ENCODE results near the gene UBAC1.
"Not testable (repeated sequence)": the region's sequence is repeated elsewhere in the genome, so short reads cannot be mapped to it uniquely, and the experiment has no call there.

Gene UBAC1

DNA sequence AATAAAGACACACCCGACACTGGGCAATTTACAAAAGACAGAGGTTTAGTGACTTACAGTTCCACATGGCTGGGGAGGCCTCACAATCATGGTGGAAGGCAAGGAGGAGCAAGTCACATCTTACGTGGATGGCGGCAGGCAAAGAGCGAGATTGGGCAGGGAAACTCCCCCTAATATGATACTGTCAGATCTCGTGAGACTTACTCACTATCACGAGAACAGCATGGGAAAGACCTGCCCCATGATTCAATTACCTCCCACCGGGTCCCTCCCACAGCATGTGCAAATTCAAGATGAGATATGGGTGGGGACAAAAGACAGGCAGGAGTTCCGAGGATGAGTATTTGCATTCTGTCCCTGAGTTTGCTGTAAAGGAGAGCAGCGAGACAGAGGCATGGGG lies 49.9 kb downstream of the UBAC1 start:
- DNase-seq: not testable (repeated sequence)

DNA sequence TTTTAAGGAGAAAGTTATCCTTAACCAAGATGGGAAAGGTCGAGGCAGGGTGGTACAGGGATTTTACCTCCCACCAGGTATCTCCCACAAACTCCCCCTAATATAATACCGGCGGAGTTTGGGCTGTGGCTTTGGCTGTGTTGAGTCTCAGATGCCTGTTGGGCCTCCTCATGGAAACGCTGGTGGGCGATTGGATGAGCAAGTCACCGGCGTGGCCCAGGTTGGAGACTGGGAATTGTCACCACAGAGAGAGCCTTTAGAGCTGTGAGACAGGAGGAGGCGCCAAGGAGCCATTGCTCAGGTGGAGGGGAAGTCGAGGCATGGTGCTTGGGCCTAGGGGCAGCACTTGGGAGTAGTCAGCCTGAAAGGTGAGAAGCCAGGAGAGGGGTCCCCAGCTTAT lies 50.4 kb downstream of the UBAC1 start:
- DNase-seq: no peak

DNA sequence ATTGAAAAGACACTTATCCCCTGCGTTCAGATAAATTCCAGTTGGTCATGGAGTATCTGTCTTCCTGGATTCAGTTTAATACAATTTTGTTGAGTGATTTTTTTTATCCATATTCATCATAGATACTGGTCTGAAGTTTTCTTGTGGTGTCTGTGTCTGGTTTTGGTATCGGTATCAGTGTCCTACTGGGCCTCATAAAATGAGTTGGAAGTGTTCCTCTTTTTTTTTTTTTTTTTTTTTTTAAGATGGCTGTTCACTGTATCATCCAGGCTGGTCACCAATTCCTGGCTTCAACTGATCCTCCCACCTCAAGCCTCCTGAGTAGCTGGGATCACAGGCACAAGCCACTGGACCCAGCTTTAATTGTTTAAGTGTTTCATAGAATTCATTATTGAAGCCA lies 51.0 kb downstream of the UBAC1 start:
- DNase-seq: no peak

DNA sequence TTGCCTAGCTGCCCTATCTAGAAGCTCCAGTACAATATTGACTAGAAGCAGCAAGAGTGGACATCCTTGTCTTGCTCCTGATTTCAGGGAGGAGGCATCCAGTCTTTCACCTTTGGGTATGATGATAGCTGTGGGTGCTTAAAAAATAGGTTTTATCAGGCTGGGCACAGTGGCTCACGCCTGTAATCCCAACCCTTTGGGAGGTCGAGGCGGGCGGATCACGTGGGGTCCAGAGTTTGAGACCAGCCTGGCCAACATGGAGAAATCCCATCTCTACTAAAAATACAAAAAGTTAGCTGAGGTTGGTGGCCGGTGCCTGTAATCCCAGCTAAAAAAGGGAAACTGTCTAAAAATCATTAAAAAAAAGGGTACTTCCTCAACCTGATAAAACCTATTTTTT lies 51.8 kb downstream of the UBAC1 start:
- DNase-seq: no peak

DNA sequence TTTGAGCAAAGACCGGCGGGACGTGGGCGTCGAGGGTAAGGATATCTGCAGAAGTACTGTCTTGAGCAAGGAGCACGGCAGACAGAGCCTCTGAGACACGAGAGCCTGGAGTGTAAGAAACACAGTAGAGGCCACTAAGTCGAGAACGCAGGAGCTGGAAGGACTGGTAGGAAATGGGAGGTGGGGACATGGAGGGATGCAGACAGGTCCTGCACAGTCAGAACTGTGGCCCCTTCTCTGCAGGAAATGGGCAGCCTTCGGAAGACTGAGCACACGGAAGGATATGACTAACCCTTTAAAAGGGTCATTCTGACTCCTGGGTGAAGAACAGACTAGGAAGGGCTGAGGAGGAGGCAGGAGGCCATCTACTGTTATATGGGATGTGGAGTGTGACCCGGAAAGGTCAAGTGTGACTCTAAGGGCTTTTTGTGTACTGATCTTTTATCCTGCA lies 52.4 kb downstream of the UBAC1 start:
- DNase-seq: no peak

DNA sequence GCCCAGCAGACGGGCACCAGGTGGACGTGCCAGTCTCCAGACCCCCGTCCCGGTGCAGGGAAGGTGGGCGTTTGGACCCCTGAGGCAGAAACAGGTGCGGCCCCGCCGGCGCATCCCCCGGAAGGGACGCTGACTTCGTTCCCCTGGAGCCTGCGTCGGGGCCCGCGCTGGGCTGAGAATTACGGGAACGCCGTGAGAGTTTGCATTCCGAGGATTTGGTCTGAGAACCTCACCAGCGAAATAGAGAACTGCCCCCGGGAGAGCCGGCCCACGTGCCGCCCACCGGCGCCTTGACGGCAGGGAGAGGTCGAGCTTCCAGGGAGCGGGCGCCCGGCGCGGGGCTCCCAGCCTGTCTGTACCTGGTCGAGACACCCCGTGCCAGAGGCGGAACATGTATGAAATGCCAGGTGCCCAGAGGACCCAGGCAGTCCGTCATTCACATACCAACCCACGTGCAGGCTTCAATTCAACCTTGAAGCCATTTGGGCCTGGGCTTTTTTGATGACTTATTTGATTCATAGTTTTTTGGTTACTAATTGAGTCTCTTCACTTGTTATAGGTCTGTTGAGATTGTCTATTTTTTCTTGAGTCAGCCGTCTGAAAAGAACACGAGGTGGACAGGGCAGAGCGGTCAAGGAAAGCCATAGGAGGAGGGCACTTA lies 53.0 kb downstream of the UBAC1 start:
- no peak for DNase-seq

DNA sequence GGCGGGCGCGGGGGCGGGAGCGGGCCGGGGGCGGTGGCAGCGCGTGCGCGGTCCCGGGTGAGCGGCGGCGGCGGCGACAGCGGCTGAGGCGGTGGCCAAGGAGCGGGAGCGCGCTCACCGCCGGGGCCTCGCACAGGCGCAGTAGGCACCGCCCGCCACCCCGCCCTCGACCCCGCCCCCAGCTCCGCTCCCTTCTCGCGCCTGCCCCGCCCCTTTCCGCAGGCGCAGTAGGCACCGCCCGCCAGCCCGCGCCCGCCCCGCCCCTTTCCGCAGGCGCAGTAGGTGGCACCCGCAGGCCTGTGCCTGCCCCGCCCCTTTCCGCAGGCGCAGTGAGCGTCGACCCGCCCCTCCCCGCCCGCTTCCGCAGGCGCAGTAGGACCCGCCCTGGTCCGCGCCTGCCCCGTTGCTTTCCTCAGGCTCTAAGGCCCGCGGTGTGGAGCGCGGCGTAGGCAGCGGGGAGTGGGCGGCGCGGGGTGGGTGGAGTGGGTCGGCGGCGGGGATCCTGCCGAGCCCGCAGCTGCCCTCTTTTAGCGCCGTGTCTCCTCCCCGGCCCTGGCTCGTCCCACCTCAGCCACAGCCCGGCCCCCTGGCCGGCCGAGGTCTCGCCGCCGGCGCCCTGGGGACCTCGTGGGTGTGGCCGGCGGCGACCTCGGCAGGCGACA lies 53.6 kb downstream of the UBAC1 start, which contains the start of gene CAMSAP1:
TSS of gene CAMSAP1 (minus strand) at position 116 of the 662 bp plus-strand sequence. CDS start 387 bp downstream, outside the sequence.
- peak; percentile 95 for DNase-seq

DNA sequence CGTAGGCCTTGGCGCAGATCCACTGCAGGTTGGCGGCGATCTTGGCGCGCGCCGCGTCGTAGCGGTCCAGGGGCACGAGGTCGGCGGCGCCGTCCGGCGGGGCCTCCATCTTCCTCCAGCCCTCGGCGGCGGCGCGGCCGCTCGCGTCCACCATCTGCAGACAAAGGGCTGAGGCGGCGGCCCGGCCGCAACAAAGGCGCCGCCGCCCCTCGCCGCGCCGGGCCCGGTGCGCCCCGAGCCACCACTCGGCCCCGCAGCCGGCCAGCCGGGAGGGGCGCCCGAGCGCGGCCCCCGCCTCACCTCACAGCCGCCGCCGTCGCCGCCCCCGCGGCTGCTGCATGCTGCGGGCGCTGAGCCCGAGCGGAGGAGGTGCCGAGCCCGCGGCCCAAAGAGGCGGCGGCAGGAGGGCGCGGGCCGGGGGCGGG lies 54.2 kb downstream of the UBAC1 start:
- no peak for DNase-seq

DNA sequence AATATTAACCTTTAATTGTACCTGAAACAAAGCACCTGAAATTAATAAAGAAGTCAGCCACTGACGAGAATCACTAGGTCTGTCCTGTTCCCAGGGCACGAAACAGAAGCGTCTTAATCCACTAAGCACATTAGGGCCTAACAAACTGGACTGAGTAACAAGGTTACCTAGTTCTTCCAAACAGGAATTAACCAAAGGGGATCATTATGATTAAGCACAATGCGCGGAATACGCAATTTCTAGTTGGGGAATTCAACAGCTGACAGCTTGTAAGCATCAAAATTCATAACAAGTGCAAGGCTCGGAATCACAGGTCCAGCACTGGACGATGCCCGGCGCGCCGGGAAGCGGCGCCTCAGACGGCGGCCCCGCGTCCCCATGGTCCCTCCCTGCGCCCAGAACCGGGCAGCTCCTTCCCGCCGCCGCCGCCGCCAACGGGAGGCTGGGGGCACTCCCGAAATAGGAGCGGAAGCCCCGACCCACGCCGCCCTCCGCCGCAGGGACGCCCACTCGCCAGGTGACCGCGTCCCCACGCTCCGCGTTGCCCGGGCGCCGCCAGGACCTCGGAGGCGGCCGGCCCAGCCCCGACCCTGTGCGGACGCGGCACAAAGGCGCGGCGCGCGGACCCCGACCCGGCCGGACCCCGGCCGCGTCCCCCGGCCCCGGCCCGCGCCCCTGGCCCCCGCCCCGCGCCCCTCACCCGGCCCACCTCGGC lies 54.7 kb downstream of the UBAC1 start:
- no peak for DNase-seq

DNA sequence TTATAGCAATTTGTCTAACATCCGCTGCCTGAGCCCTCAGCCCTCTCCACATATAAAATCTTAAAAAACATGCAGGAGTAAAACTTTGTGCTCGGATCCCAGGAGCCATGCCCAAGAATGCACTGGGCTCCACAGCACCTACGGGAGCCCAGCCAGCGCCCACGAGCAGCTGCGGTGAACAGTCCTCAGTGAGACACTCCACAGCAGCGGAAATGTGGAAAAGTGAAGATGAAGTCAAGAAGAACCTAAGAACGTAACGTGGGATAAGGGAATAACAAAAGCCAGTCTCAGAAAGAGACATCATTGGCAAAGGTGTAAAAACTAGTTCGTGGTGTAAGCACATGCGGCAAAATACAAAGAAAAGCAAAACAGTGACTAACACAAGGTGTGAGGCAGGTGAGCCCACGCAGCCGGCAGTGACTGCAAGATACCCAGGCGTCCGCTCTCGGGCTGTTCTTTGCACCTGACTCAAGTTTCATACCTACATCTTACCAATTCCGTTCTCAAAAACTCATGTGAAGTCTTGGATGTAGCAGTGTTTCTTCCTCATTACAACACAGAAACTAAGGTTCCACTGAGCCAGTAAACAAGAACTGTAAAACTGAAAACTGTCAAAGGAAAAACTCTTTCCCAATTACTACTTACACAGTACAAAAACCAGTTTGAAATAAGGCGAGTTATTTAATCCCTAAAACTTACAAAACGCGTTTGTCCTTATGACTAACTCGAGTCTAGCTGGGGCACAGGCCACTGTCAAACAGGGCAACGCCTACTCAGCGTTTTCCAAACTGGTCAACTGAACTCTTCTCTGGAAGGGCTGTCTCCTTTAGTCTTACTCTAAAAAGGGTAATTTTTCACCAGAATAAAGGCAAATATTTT lies 55.6 kb downstream of the UBAC1 start:
- DNase-seq: peak; percentile 54

DNA sequence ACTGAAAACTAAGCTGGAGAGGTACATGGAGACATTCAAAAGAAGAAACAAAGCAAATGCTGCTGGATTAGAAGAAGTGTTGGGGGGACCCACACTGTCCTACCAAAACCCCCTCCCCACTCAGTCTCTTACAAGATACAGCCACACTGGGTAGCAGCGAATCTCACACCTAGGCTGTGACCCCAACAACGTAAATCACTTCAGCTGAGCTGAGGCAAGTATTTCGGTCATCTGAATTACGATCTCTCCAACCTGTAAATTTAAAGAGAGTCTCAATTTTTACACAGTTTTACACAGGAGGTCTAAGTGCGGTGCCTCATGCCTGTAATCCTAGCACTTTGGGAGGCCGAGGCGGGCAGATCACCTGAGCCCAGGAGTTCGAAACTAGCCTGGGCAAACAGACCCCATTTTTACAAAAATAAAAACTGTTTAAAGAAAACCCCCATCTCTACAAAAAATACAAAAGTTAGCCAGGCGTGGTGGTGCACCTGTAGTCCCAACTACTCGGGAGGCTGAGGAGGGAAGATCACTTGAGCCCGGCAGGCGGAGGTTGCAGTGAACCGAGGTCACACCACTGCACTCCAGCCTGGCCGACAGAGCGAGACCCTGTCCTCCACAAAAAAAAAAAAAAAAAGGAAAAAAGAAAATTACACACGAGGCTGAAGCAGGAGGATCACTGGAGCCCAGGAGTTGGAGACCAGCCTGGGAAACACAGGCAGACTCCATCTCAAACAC lies 57.2 kb downstream of the UBAC1 start:
- DNase-seq: no peak

DNA sequence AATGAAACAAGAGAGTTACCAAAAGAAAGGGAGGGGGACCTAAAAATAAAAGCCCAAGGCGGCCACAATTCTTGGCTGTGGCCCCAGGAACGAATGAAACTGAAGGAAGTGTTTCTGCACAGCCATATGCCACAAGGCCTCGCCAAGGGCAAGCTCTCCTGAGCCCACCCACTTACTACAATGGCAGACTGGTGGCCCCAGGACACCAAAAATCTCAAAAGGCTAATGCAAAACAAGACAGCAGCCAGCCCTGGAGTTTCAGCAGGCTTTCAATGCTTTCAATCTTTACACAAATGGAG lies 57.9 kb downstream of the UBAC1 start:
- no peak for DNase-seq

DNA sequence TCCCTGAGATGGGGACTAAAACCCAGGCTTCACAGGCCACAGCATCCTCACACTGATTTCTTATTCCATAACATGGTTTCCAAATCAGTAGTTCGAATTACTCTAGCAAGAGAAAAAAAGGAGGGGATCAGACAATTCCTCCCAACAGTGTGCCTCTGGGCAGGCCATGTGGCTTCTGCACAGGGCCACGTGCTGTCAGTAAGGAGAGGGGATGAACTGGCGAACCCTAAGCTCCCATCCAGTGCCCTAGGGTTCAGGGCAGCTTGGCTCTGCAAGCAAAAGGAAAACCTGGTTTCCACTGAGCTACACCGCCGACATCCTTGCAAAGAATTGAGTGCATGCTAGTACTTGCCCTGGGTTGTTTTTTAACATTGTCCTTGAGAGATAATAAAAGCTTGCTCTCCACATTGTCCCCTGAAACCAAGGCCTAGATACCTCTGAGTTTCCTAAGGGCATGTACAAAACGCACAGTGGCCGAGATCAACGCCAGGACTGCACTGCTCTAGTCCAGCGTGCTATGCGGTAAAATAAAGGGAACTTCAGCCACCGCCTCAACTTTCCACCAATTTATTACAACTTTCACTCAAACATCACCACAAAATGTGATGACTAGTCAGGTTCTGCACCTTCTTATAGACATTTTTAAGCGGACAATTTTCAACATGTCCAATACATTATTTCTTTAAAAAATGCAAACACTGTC lies 58.4 kb downstream of the UBAC1 start:
- DNase-seq: no peak

DNA sequence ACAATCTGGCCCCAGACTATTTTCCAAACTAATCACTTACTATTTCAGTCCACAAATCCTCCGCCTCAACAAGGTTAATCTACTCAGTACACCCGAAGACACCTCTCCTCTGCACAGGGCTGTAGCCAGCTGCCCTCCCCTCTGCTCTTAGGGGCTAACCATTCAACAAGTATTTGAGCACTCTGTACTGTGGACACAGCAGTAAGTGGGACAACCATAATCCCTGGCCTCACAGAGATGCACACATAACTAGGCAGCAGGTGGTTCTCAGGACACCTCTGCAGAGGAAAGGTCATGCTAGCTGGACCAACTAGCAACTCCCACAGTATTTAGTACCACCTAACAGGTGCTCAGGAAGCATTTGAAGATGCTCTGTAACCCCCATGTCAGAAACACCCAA lies 59.3 kb downstream of the UBAC1 start:
- DNase-seq: no peak

DNA sequence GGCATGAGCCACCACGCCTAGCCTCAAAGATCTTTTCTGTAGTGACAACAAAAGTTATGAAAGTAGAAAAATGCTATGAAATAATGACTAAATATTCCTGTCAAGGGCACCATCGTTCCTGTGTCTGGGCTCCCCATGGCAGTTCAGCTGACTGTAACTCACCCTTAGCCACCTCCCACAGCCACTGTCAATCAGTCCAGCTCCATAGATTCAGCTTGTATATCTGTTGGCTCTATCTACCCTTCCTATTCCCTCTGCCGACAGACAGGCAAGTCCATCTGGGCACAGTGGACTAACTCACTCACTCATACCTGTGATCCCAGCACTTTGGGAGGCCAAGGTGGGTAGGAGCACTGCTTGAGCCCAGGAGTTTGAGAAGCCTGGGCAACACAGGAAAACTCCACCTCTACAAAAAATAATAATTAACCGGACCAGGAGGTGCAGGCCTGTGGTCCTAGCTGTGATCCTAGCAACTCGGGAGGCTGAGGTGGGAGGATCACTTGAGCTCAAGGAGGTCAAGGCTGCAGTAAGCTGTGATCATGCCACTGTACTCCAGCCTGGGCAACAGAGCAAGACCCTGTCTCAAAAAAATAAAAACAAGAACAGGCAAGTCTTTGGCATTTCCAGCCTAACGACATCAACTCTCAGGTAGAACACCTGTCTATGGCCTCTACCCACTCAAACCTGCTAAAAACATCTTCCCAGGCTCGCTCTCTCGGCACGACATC lies 60.0 kb downstream of the UBAC1 start:
- DNase-seq: no peak

DNA sequence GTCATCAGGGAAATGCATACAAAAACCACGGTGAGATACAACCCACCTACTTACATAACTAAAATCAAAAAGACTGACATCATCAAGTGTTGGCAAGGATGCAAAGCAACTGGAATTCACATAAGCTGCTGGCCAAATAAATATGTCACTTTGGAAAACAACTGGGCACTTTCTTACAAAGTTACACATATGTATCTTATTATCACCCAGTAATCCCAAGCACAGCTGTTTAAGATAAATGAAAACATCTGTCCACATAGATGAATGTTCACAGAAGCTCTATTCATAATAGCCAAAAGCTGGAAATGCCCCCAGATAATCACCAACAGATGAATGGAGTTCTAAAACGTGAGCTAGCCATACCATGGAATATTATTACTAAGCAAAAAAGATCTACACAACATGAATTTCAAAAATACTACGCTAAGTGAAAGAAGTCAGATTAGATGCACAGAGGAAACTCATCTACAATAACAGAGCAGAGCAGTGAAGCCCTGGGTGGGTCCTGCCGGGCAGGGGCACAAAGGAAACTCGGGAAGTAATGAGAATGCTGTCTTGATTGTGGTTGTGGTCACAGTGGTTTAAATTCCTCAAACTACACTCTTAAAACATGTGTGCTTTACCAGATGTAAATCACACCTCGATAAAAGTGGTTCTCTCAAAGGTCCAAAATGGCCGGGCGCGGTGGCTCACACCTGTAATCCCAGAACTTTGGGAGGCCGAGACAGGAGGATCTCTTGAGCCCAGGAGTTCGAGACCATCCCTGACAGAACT lies 62.4 kb downstream of the UBAC1 start:
- DNase-seq: no peak

DNA sequence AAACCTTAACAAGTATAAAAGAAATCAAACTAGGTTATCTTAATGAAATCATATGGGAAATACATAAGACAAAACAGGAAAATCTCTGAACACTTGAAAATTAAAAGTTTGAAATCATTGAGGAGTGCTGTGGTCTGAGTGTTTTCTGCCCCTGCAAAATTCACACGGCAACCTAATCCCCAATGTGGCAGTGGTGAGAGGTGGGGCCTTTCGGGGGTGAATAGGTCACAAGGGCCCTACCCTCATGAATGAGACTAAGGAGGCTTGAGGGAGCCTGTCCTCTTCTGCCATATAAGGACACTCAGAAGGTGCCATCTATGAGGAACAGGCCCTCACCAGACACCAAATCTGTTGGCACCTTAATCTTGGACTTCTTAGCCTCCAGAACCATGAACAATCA lies 64.5 kb downstream of the UBAC1 start:
- DNase-seq: no peak

DNA sequence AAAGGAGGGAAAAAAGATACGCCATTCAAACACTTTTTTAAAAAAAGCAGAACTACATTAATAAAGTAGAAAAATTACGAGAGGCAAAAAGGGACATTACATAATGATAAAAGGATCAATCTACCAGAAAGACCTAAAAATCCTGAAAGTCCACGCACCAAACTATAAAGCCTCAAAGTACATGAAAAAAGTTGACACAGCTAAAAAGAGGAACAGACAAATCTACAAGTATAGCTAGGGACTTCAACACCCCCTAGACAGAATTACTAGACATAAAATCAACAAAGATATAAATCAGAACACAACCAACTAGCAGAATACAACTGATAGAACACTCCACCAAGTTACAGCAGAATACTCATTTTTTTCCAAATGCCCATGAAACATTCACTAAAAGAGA lies 65.0 kb downstream of the UBAC1 start:
- DNase-seq: no peak

DNA sequence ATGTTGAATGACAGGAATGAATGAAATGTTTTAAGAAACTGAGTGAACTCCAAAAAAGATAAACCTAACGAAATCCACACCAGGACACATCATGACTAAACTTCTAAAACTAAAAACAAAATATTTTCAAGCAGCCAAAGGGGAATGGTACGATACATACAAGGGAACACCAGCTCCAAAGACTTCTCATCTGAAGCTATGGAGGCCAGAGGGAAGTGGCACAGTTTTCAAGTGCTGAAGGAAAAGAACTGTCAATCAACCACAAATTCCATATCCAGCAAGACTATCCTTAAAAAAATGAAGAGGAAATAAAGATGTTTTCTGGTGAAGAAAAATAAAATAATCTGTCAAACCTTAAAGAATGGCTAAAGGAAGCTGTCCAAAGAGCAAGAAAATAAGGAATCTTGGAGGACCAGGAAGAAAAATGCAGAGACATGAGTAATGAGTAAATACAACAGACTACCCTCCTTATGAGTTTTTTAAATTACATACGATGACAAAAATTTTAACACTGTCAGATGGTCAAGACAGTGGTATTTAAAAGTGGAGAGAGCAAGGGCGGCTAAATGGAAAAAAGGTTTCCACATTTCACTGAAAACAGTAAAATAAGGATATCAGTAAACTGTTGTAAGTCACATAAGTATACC lies 65.8 kb downstream of the UBAC1 start:
- DNase-seq: no peak

DNA sequence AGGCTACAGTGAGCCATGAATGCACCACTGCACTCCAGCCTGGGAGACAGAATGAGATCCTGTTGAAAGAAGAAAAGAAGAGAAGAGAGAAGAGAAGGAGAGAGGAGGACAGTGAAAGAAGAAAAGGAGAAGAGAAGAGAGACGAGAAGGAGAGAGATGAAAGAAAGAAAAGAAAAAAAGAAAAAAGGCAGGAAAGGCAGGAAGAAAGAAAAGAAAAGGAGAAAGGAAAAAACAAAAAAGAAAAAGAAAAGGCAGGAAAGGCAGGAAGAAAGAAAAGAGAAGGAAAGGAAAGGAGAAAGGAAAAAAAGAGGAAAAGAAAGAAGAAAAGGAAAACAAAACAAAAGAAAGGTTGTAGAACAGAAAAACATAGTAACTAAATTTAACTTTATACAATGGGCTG lies 68.1 kb downstream of the UBAC1 start:
- no peak for DNase-seq

Data from activated CD4-positive, CD25-positive, alpha-beta regulatory T cell treated with anti-CD3 and anti-CD28 coated beads, Interleukin-2, amount 50 U/mL, for 72 hours (primary cell).